ENCODE data around the gene LRRC27.

Gene LRRC27

DNA sequence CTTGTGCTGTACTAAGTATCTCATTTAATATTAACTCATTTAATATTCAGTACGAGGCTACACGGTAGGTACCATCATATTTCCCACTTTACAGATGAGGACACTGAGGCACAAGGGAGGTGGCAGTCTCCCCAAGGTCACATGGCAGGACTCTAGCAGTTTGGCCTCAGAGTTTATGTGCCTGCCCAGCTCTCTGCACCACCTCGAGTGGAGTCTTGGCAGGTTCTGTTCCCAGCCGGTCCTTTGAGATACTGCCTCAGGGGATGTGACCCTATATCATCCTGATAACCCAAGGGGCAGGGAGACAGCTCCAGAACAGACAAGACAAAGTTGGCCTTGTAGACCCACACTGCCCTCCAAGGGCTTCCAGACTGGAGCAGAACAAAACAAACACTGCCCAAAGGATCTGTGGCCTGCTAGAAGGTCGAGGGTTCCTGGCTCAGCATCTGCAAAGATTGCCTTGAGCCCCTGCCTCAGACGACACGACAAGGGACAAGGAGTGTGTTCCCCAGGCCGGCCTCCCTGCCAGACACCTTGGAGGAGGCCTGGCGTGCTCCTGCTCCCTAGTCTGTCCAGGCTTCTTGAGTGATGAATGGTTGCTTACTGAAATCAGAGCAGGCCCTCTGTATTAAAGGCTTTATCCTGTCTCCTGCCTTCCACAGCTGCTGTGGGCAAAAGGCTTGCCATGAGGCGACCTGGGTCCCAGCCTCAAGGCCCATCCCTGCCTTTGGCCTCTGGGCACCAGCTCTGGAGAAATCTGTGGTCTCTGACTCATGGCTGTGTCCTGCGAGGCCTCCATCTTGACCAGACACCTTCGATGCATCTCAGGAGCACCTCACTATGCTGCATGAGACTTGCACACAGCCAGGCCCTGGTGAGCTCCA is 61.1 kb downstream of the LRRC27 start:
- DNase-seq: no peak

DNA sequence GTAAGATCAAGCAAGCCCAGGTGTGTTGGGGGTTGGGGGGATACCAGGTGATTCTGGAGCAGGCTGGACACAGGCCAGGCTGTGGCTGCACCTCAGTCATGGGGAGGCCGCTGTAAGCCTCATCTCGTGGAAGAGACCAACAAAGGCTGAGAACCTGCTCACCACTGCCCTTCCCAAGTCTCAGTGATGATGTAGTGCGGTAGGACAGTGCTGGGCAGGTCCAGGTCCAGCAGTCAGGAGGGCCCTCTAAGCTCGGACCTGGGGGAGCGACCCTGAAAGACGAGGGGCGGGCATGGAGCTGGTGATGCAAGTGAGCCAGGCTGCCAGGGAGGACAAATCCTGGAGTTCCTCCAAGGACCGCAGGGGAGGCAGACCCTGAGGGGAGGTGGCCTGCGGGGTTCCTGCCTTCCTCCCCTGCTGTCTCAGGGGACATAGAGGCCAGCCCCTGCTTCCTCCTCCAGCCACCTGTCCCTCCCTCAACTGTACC is 61.7 kb downstream of the LRRC27 start:
- DNase-seq: no peak

DNA sequence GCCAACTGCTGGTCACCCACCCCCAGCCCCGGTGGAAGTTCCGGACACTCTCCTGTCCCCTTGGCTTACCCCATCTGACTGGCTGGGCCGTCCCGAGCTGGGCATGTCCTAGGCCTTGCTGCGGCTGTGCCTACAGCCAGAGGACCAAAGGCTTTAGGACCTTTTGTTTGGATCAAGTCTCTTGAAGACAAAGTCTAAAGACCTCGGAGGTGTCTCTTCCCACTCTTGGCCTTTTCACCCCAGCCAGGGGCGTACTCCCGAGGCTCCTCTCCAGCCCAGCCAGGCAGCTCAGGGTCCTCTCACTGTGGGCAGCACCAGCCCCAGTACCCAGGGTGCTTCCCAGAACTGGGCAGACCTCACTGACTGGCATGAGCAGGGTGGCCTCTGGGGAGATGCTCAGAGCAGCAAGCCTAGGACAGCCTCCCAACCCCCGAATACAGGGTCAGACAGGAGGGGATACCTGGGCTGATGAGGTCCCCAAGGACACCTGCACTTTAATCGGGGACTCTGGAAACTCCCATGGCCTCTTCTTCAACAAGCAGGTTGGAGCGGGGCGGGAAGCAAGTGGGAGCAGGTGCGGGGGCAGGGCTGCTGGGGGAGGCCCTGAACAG is 62.3 kb downstream of the LRRC27 start:
- no peak for DNase-seq

DNA sequence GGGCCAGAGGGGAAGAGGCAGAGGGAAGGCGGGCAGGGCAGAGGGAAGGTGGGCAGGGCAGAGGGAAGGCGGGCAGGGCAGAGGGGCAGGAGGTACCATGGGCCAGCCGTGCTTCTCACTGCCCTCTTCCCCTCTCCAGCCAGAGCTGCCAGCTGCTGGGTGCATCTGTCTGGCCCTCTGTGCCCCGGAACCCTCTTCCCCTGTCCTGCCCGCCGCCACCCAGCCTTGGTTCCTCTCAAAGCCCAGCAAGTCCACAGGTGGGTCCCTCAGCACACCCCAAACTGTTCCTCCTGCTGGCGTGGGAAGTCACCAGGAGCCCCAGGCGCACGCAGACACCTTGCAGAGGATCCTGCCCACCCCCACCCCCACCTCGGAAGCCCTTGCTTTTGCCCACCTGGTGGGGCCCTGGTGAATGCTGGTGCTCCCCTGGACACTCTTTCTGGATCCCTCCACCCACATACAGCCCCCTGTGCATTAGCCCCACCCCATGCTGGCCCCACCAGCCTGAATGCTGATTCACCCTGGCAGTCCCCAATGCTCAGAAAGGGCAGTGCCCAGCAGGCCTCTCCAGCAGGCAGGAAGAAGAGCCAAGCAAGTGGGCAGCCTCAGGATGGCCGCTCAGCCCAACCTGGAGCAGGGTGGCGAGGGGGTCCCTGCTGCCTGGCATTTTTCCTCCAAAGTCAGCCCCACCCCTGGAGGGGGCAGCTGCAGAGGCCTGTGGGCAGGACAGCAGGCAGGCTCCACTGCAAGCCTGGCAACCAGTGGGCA is 63.1 kb downstream of the LRRC27 start:
- no peak for DNase-seq

DNA sequence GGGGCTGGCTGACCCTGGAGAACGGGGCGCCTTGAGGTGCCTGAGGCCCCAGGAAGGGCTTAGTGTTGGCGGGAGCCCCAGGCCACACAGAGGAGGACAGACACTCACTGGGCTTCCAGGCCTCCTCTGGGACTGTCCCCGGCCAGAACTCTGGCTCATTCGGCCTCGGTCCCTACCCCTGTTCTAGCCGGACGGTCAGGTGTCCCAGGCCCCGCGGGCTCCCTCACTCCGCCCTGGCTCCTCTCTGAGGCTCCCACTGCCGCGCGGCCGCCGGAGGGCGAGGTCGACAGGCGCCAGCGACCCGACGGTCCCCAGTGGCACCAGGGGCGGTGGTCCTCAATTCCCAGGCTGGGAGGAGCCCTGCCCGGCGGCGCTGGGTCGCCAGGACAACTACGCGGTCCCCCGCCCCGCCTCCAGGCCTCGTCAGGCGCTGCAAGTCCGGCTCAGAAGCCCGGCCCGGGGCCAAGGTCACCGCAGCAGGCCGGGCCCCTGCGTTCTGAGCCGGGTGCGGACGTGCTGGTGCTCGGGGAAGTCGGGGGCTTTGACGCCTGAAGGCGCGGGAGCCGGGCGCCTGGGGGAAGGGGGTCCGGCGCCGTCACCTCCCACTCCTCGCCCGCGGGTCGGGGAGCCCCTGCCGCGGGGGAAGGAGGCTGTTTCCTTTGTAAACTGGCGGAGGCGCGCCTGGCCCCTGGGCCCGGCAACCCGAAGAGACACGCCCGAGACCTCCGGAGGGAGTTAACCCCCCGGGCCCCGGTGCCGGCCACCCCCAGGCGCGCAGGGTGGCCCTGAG is 63.9 kb downstream of the LRRC27 start:
- no peak for DNase-seq

DNA sequence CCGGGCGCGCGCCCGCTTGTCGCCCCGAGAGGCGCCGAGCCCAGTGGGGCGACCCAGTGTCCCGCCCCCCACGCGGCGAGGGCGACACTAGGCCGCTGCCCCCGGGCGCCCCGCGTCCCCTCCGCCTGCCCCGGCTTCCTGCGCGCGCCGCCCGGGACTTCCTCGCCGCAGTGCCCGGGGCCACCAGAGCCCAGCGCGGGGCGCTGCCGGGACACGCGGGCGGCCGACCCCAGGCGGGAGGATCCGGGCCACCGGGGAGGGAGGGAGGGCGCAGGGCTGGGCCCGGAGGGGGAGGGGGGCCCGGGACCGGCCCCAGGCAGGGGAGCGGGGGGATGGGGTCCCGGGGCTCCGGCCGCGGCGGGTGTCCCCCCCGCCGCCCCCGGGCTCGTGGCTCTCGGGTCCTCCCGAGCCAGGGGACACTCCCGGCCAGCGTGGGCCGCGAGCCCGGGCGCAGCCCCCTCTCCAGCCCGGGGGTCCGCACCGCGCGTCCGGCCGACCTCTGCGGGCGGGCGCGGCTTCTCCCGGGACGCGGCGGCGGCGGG is 64.6 kb downstream of the LRRC27 start:
- no peak for DNase-seq

DNA sequence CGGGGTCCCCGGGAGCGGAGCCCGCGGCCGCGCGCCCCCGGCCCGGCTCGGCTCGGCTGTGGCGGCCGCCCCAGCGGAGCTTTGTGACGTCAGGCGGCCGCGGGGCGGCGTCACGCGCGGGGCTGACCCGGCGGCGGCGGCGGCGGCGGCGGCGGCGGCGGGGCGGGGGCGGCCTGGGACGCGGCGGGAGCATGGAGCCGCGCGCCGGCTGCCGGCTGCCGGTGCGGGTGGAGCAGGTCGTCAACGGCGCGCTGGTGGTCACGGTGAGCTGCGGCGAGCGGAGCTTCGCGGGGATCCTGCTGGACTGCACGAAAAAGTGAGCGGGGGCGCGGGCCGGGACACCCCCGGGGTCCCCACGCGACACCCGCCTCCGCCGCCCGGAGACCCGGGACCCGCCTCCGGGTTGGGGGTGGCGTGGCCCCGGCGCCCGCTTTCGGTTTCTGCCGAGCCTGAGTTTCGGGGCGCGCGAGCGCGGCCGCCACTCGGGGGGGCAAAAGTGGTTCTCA is 65.1 kb downstream of the LRRC27 start, which contains the start of gene PWWP2B:
Gene PWWP2B (plus strand): TSS at position 165 of the 506 bp plus-strand sequence. CDS start 27 bp downstream, at position 192.
- no peak for DNase-seq

DNA sequence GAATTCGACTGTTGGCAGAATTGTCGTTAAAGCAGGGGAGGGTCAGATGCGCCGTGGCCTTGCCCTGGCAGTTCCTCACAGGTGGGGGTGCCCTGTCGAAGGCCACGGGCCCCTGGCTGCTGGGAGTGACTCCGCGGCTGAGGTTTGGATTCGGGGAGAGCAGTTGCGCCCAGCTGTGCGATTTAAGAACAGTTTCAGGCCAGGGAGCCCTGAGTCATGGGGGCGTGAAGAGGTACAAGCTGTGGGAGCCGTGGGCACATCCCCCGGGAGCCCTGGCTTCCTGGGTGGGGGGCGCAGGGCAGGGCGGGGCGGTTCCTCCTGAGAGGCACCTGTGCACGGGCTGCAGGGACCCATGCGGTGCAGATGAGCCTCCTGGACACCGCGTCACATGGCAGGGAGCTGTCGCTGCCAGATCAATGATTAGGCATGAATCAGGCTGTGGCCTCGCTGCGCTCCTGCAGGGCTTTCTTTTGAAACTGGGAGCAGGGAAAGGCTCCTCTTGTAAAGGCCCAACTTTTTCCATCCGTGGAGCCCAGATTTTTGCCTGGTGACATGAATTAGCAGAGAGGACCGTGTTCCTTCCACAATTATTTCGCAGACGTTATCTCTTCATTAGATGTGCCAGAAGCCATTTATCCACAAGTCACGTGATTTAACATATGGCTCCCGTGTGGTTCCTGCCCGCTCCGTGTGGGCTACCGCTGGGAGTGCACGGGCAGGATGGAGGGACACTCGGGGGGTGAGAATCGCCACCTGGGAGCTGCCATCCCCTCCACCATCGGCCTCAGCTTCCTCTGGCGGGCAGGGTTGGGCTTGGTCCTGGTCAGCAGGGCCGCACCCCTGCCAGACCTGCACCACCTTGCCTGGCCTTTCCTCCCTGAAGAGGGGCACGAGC is 65.9 kb downstream of the LRRC27 start:
- DNase-seq: no peak

DNA sequence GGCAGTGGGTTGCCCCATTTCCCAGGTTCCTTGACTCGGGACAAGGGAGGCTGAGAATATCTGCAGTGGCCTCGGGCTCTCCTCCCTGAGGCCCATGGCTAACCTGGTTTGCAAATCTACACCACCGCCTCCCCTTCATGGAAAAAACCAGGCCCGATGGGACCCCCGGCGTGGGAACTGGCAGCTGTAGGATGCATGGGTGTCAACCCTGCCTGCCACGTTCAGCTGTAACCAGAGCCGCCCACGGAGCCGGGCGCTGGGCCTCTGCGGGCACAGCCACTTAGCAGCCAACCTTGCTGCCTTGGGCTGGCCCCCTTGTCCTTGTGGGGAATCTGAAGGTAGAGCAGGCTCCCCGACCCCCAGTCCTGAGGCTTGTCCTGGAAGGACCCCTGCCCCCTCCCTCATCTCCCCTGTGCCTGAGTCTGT is 66.6 kb downstream of the LRRC27 start:
- DNase-seq: no peak

DNA sequence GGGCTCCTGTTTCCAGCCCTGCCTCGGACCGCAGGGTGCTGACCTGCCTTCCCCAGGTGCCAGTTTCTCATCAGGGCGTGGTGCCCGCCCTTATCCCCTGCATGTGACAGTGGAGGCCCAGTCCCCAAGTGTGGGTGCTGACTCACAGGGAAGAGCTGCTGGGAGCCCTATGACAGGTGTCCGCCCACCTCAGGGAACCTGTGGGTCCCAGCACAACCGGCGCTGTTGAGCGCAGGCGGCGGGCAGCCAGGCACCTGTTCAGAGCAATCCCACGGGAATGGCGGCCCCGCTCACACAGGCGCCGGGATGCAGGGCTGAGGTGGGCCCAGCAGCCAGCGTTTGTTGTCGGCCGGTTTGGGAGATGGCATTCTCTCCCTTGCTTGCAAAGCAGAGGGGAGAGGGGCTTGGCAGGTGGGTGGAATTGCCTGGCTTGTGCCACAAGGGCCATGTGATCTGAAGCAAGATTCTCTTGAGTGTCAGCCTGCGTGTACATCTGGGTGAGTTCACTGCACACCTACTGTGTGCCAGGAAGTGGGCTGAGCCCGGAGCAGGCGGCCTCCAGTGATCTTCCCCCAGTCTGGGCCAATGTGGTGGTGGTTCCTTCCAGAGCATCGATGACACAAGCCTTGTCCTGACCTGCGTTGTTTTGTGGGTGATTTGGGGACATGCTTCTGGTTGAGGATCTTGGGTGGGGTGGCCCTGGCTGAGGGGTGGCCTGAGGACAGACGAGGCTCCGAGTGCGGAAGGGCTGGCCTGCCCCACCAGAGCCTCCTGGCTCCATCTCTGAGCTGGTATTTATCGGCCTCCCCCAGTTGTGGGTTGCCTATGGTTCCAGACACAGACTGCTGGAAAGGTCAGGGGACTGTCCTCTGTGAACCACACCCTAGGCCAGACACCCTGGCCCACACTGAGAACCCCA is 67.4 kb downstream of the LRRC27 start:
- DNase-seq: no peak

DNA sequence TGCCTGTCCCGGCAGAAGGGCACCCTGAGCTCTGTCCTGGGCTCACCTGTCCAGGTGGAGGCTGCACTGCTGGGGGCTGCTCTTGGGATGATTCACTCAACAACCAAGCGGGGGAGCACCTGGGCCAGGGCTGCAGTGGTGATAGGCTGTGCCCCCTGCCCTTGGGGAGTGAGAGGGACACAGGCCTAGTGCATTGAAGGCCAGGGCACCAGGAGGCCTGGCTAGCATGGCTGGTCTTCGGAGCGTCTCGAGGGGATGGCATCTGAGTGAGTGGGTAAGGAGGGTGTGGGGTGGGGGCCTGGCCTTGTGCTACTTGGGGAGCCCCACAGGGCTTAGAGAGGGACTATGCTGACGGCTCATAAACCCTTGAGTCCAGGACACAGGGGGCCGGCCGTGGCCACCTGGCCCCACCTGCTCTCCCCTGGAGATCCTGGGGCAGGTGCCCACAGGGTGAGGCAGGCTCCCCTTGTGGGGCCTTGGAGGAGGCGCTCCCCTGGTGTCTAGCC is 68.1 kb downstream of the LRRC27 start:
- DNase-seq: no peak

DNA sequence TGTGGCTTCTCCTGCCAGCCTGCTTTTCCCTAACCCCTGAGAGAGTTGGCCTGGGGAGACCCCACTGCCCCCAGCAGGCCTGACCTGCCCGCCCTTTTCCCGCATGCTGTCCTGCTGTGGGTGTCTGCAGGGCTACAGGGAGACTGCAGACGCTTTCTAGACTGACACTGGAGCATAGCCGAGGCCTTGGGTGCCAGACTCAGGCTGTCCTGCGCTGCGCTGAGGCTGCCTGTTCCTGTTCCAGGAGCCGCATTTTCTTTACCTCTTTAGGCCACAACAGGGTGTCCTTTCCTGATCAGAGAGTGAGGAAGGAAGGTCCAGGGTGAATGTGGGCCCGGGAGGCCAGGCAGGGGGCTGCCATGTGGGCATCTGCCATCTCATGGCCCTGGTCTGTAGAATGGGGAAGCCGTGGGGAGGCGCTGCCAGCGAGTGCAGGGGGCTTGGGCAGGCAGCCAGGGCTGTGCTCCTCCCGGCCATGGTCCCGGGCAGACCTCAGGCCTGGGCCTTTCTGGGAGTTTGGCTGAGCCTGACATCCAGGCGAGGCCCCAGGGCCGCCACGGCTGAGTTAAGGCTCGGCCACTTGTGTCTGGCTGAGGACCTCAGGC is 68.7 kb downstream of the LRRC27 start:
- DNase-seq: no peak

DNA sequence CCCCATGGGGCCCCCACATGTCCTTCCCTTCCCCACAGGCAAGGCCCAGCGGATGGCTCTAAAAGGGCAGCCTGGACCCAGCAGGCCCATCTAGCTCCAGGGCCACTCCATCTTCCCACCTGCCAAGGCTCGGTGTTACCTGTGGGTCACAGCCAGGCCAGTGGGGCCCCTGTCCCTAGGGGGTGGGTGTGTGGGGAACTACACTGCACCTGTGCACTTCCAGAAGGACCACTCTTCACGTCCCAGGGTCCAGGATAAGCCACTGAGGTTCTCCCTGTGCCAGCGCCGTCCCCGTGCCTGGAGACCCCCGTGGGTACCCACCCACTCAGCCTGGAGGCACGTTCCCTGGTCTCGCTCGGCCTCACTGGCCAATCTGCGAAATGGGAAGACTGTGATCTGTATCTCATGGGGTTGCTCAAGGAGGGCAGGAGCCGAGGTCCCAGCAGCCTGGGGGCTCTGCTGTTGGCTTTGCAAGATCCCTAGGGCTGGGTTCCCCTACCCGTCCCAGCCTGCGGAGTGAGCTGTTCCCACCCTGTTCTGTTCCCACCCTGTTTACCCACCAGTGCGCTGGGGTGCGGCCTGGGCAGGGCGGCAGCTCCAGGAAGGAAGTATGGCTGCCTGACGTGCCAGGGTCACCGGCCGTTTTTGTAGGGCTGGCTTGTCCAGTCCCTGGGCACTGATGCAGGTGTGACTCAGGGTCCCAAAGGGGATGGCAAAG is 69.6 kb downstream of the LRRC27 start:
- DNase-seq: no peak

DNA sequence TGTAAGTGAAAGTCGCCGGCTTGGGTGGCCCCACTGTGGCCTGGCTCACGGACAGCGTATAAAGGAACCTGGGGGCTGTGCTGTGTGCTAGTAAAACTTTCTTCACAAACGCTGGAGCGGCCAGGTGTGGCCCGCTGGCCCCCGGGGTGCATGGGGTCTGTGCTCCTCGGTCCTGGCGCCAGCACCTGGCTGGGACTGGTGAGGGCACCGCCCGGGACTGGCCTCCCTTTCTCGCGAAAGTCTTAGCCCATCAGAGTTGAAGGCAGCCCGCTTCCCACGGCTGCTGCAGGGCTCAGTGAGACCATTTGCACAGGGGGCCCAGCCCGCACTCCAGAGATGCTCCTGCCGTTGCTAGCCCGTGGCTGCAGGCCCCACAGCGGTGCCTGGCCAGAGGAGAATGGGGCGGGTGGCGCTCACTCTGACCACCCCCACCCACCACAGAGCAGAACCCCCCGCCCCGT is 70.8 kb downstream of the LRRC27 start:
- DNase-seq: no peak

DNA sequence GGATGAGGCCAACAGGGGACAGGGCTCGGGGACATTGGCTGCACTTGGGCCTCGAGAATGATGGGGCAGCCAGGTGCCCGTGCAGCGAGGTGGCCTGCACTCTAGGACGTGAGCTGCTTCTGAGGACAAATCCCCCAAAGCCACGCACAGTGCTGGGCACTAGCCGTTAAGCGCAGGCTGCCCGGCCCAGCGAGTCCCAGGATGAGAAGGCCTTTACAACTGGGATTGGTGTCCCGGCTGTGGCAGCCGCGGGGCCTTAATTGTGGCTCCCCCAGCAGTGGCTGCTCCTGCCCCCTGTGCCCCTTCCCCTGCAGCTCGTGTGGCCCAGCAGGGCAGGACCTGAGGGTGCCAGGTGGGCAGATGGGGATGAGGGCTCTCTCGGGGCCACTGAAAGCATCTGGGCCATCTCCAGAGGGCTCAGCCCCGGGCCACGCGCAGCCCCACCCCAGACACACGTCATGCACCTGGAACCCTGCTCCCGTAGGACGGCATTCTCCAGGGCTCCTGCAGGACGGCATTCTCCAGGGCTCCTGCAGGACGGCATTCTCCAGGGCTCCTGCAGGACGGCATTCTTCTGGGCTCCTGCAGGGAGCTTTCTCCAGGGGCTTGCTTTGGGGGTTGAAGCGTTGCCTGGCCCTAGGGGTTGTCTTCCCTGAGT is 71.6 kb downstream of the LRRC27 start:
- DNase-seq: no peak

DNA sequence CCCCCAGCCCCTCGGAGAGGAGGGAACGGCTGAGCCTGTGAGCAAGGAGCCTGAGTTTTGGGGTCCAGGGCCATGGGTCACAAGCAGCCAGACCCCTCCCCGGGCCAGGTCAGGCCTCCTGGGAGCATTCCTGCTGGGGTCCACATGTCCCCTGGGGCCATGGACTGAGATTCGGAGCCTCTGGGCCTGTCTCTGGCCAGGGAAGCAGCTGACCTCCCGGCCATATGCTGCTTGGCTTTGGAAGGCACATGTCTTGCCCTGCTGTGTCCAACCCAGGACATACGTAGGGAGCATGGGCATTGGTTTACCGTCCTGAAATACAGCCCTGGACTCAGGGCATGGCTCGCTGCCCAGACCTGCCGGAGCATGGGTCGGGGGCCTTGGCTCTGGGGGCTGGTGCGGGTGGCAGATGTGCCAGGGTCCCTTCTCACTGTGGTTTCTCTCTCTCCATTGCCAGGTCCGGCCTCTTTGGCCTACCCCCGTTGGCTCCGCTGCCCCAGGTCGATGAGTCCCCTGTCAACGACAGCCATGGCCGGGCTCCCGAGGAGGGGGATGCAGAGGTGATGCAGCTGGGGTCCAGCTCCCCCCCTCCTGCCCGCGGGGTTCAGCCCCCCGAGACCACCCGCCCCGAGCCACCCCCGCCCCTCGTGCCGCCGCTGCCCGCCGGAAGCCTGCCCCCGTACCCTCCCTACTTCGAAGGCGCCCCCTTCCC is 72.3 kb downstream of the LRRC27 start:
- no peak for DNase-seq

DNA sequence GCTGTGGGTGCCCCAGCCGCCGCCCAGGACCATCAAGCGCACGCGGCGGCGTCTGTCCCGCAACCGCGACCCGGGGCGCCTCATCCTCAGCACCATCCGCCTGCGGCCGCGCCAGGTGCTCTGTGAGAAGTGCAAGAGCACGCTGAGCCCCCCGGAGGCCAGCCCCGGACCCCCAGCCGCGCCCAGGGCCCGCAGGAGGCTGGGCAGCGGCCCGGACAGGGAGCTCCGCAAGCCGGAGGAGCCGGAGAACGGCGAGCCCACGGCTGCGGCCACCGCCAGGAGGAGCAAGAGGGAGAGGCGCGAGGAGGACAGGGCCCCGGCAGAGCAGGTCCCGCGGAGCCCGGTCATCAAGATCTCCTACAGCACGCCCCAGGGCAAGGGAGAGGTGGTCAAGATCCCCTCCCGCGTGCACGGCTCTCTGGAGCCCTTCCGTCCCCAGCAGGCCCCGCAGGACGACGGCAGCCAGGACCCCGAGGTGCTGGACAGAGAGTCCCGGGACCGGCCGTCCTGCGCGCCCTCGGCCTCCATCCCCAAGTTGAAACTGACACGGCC is 73.0 kb downstream of the LRRC27 start:
- no peak for DNase-seq

Data from 8988T (cell line).